K562 (cell line): ENCODE results near the gene KRTAP10-8. TPM values are rescaled to one million over a fixed set of nuclear protein-coding genes. Genes with fewer than 3 reads are reported as not detected.

Experiments
- ATF1 ChIP-seq, 2 experiments: fragments of 450-650 bp in 1 of 2; IDR thresholded peaks; 2 replicates each; pipeline ENCODE4 v1.6.1; 2016; ENCODE audit warnings: missing compliant biosample characterization in 1 of 2, missing genetic modification characterization in 1 of 2
- CTBP1 ChIP-seq: fragments of 450-650 bp; IDR thresholded peaks from 2 replicates; pipeline ENCODE4 v1.6.1; 2016; ENCODE audit warnings: borderline replicate concordance
- E2F3 ChIP-seq: fragments of 250-450 bp; sonication (Bioruptor Pico); IDR thresholded peaks from 2 replicates; pipeline ENCODE4 v1.4.0; 2020; ENCODE audit warnings: mild to moderate bottlenecking
- MLLT1 ChIP-seq, 2 experiments: fragments of 450-650 bp; IDR thresholded peaks; 2 replicates each; pipeline ENCODE4 v1.6.1; 2016
- MTA1 ChIP-seq: fragments of 450-650 bp; IDR thresholded peaks from 2 replicates; pipeline ENCODE4 v1.6.1; 2017; ENCODE audit warnings: borderline replicate concordance
- STAT5A ChIP-seq: IDR thresholded peaks from 2 replicates; pipeline ENCODE4 v1.6.1; 2012; ENCODE audit warnings: low read length, inconsistent platforms, borderline replicate concordance
- WHSC1 ChIP-seq: IDR thresholded peaks from one replicate; pipeline ENCODE4 v1.6.1; 2012; ENCODE audit warnings: low read length, control low read depth, inconsistent platforms
- ZMIZ1 ChIP-seq, 2 experiments: fragments of 150-350 bp in 1 of 2; IDR thresholded peaks; 2 replicates each; pipeline ENCODE4 v1.6.1; 2012 to 2016; ENCODE audit warnings: low read depth in 2 of 2, low read length in 2 of 2, mild to moderate bottlenecking in 1 of 2, moderate library complexity in 1 of 2
- ZNF318 ChIP-seq, 2 experiments: fragments of 450-650 bp; IDR thresholded peaks; 2 replicates each; pipeline ENCODE4 v1.6.1; 2016; ENCODE audit warnings: mild to moderate bottlenecking in 2 of 2, borderline replicate concordance in 1 of 2, low read depth in 1 of 2, moderate library complexity in 1 of 2
- ZNF511 ChIP-seq: sonication (generic); formaldehyde crosslinking; IDR thresholded peaks from 2 replicates; pipeline ENCODE4 v1.8.0; 2022; ENCODE audit warnings: mild to moderate bottlenecking, missing genetic modification reagents
- polyA plus RNA-seq, 8 experiments: library from polyadenylated mRNA; depleted of rRNA in 4 of 8; stranded (reverse) in 5 of 8; unstranded in 3 of 8; fragments of >200 nt; fragmentation: Nextera tagmentation in 2 of 8; fragmentation: Illumina TruSeq in 1 of 8; extraction: Ambion mirVana in 2 of 8; extraction: Trizol in 1 of 8; gene quantifications; 2 replicates each; pipeline versions ENCODE4 v1.2.1 to v1.2.3, GENCODE V29; 2011 to 2014; ENCODE audit warnings: inconsistent platforms in 1 of 8, missing spikeins in 1 of 8
- total RNA-seq, 7 experiments: library from RNA; depleted of rRNA in 6 of 7; stranded (reverse); fragments of >200 nt in 6 of 7; fragmentation: Illumina TruSeq in 2 of 7; extraction: Trizol in 2 of 7; gene quantifications; 2 replicates each; pipeline versions ENCODE4 v1.2.1 to v1.2.3, GENCODE V29; 2011 to 2021; ENCODE audit warnings: low replicate concordance in 1 of 7

The KRTAP10-8 gene
- total and polyA plus RNA-seq, 9 of the 15 experiments (the other 6 are each of a cell fraction or from before 2014, with no cell fraction given), result not detected

GRCh38 chr21:44593598-44594405, 18.1 kb upstream of the KRTAP10-8 start (continued):
- TF ChIP-seq ZNF318 (IDR thresholded peaks at IDR 0.05; ENCODE audit: borderline replicate concordance in 1 of 2, low read depth in 1 of 2) (peak in 1 of 2 experiments; percentile 44; a peak in 1 of 4 replicates), WHSC1 (no peak), ZMIZ1 (IDR thresholded peaks at IDR 0.05; ENCODE audit: low read depth in 2 of 2, low read length in 2 of 2) (peak in 1 of 2 experiments; percentile 85; a peak in 2 of 4 replicates), CTBP1 (peak; percentile 83), MLLT1 (IDR thresholded peaks at IDR 0.05) (0 out of 4 replicates have a peak, but pooled peaks of 1 of the 2 experiments have one; percentile 45), STAT5A (peak; percentile 57; the same call in 1 of the 2 replicates), MTA1 (peak; percentile 71; the same call in 1 of the 2 replicates), ATF1 (CRISPR knock-in tag; IDR thresholded peaks at IDR 0.05) (no peak), ATF1 (tag; IDR thresholded peaks at IDR 0.05) (peak; percentile 81), ZNF511 (CRISPR knock-in tag) (peak; percentile 73; the same call in 1 of the 2 replicates), E2F3 (CRISPR knock-in tag) (0 out of 2 replicates have a peak, but pooled peaks have one; percentile 52)
